Measurements from ENCODE around the gene RPP40.

- TF ChIP-seq GATA2 (IDR thresholded peaks at IDR 0.05; ENCODE audit: low read depth, low read length): no peak
- no peak for TF ChIP-seq GATA3 (IDR thresholded peaks at IDR 0.05; ENCODE audit: low read depth, low read length)
Observed at GRCh38 chr6:4971851-4972250, 32.0 kb downstream of the RPP40 start.

Measured in SH-SY5Y (cell line).